HUES6 (cell line): Measurements from ENCODE around the gene C11orf98.
"Not testable (repeated sequence)": the region's sequence is repeated elsewhere in the genome, so short reads cannot be mapped to it uniquely, and the experiment has no call there.

Source experiments
- H3K27ac ChIP-seq: 2 replicates; pipeline ENCODE4 v1.7.0; 2013; ENCODE audit warnings: low read depth, mild to moderate bottlenecking, low read length, inconsistent platforms
- H3K27me3 ChIP-seq: 2 replicates; pipeline ENCODE4 v1.6.1; 2013; ENCODE audit warnings: low read length; ENCODE audit not compliant: control insufficient read depth, insufficient read depth
- H3K36me3 ChIP-seq: 2 replicates; pipeline ENCODE4 v1.6.1; 2013; ENCODE audit warnings: low read length; ENCODE audit not compliant: control insufficient read depth, insufficient read depth
- H3K4me1 ChIP-seq: 2 replicates; pipeline ENCODE4 v1.6.1; 2013; ENCODE audit warnings: low read length; ENCODE audit not compliant: control insufficient read depth, insufficient read depth
- H3K4me3 ChIP-seq: 2 replicates; pipeline ENCODE4 v1.5.1; 2013; ENCODE audit warnings: low read depth, low read length
- H3K9ac ChIP-seq: one replicate; pipeline ENCODE4 v1.6.1; 2013; ENCODE audit warnings: mild to moderate bottlenecking, low read length
- H3K9me3 ChIP-seq: 2 replicates; pipeline ENCODE4 v1.6.1; 2013; ENCODE audit warnings: low read depth, low read length; ENCODE audit not compliant: control insufficient read depth, insufficient read depth

C11orf98 gene

DNA sequence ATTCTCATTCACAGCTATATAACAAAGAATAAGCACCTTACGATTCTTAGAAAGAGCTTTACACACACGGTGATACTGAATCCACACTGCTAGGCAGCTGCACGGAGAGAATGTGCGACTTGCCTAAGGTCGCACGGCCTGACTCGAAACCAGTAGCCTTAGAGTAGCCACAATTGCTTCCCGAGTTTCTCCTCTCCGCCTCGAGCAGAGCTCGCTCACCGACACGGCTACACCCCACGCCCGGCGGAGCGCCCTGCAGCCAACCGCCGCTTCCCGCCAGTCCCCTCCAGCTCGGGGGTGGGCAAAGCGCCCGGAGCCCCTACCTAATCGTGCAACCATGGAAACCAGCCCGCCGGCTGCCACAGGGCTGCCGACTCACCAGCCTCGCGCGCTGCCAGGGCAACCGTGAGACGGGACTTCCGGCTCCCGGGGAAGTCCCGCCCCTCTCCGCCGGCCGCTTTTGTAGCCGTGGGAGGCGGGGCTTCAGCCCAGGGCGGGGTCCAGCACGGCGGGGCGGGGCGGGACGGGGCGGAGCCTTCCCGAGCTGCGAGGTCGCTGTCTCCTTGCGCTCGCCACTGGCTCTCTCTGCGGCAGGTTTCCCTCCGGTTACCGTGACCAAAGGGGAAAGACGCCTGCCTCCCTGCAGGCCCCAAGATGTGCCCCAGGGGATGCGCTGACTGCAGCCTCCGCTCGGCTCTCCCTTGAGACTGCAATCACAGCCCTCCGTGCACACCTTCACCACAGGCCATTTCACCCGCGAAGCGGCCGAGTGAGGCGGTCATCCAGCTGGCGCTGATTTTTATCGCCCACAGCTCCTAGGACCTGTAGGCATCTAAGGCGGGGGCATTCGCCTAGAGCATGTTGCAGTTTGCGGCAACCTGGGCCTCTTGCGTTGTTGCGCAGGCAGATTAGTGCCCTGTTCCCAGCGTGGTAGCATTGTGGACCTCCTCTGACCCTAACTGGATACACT, 41.2 kb upstream of the C11orf98 start:
- Histone ChIP-seq H3K27me3 (no peaks in the 10 kb centered on the region), H3K4me3 (peak overlapping the region; percentile 88), H3K27ac (peak overlapping the region; percentile 62), H3K4me1 (peaks cover 22% of the 10 kb centered on the region), H3K36me3 (peaks cover 27% of the 10 kb centered on the region), H3K9me3 (no peaks in the 10 kb centered on the region), H3K9ac (peak overlapping the region; percentile 83)

DNA sequence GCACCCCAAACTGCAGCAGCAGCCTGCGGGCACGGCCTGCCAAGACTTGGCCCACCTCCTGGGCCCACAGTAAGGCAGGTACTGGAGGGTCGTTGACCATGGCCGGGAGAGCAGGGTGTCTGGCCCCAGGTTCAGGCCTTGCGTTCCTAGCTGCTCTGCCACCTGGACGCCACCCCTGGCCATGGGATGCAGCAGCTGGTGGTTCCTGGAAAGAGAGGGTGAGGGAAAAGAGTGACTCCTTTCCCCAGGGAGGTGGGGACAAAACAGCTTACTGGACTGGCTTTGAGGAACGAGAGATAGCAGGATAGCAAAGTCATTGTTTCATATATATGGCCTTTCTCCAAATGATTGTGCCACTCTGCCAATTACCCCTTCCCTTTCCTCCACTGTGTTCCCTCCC, 40.4 kb upstream of the C11orf98 start:
- Histone ChIP-seq H3K4me3 (peak overlapping the region; percentile 88), H3K36me3 (peaks cover 29% of the 10 kb centered on the region), H3K9ac (peak overlapping the region; percentile 76), H3K27me3 (no peaks in the 10 kb centered on the region), H3K9me3 (no peaks in the 10 kb centered on the region), H3K27ac (no peak overlapping the region), H3K4me1 (peaks cover 20% of the 10 kb centered on the region)

DNA sequence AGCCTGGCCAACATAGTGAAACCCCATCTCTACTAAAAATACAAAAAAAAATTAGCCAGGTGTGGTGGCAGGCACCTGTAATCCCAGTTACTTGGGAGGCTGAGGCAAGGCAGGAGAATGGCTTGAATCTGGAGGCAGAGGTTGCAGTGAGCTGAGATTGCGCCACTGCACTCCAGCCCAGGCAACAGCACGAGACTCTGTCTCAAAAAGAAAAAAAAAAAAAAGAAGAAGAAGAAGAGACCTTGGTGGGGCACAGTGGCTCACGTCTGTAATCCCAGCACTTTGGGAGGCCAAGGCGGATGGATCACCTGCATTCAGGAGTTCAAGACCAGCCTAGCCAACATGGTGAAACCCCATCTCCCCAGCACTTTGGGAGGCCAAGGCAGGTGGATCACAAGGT, 38.9 kb upstream of the C11orf98 start:
- H3K4me3 ChIP-seq, H3K27ac ChIP-seq, H3K9ac ChIP-seq, H3K27me3 ChIP-seq, H3K9me3 ChIP-seq: not testable (repeated sequence)
- peaks cover 29% of the 10 kb centered on the region for H3K36me3 ChIP-seq
- peaks cover 15% of the 10 kb centered on the region for H3K4me1 ChIP-seq

DNA sequence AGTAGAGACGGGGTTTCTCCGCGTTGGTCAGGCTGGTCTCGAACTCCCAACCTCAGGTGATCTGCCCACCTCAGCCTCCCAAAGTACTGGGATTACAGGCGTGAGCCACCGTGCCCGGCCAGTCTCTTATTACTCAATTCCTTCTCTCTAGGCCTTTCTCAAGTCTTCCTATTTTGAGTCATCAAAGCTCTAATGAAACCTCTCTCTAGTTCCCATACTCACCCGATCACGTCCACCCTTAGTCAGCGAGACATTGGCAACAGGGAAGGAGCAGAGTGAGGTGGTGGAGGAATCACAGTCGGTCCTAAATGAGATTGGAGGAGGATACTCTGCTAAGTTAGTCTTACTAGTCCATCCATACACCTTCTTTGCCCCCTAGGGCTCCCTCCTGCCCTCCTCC, 37.2 kb upstream of the C11orf98 start:
- H3K4me3 ChIP-seq, result no peak overlapping the region
- no peaks in the 10 kb centered on the region for H3K27me3 ChIP-seq
- no peak overlapping the region for H3K27ac ChIP-seq
- H3K36me3 ChIP-seq, result peaks cover 29% of the 10 kb centered on the region
- H3K9ac ChIP-seq, result no peak overlapping the region
- H3K4me1 ChIP-seq, result peaks cover 6% of the 10 kb centered on the region; the same call in 1 of the 2 replicates
- H3K9me3 ChIP-seq, result no peaks in the 10 kb centered on the region

DNA sequence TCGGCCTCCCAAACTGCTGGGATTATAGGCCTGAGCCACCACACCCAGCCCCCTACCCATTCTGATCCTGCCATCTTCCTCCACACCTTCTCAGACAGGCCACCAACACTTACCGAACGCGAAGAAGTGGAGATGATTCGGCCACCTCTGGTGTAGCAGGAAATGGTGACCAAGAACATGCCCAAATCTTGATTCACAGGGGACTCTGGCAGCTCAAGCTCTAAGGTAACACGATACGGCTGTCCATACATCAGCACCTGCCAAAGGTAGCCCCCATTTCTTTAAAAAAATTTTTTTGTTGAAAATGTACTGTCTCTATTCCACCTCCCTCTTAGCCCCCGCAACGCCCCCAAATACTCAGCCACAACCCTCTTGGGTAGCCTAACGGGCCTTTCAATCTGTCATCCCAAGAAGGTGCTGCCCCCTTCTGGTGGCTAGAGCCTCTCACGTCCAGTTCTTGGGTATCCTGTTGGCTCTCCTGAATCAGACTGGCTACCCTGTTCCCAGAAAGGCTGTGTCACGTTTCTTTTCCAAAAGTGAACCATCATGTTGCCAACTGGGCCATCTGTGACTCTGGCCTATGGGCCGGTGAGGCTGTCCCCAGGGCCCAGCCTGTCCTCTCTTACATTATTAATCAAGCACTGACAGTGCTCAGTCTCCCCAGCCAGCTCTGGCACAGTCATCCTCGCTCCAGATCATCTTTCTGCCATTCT, 29.6 kb upstream of the C11orf98 start:
- Histone ChIP-seq H3K4me1 (peaks cover 4% of the 10 kb centered on the region; the same call in 1 of the 2 replicates), H3K36me3 (peaks cover 49% of the 10 kb centered on the region), H3K27me3 (no peaks in the 10 kb centered on the region), H3K9me3 (no peaks in the 10 kb centered on the region), H3K9ac (no peak overlapping the region), H3K4me3 (no peak overlapping the region), H3K27ac (no peak overlapping the region)

DNA sequence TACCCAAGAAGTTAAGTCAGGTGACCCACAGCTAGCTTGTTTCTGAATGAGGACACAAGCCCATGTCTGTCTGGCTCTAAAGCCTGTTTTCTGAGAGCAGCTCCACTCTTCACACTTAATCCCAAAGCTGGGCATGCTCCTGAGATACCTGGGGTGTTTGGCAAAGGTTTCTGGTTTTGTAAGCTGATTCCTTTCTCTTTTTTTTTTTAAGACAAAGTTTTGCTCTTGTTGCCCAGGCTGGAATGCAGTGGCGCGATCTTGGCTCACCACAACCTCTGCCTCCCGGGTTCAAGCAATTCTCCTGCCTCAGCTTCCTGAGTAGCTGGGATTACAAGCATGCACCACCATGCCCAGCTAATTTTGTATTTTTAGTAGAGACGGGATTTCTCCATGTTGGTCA, 28.6 kb upstream of the C11orf98 start:
- not testable (repeated sequence) for H3K9ac ChIP-seq, H3K4me1 ChIP-seq, H3K27me3 ChIP-seq, H3K4me3 ChIP-seq, H3K27ac ChIP-seq, H3K9me3 ChIP-seq
- peaks cover 50% of the 10 kb centered on the region for H3K36me3 ChIP-seq

DNA sequence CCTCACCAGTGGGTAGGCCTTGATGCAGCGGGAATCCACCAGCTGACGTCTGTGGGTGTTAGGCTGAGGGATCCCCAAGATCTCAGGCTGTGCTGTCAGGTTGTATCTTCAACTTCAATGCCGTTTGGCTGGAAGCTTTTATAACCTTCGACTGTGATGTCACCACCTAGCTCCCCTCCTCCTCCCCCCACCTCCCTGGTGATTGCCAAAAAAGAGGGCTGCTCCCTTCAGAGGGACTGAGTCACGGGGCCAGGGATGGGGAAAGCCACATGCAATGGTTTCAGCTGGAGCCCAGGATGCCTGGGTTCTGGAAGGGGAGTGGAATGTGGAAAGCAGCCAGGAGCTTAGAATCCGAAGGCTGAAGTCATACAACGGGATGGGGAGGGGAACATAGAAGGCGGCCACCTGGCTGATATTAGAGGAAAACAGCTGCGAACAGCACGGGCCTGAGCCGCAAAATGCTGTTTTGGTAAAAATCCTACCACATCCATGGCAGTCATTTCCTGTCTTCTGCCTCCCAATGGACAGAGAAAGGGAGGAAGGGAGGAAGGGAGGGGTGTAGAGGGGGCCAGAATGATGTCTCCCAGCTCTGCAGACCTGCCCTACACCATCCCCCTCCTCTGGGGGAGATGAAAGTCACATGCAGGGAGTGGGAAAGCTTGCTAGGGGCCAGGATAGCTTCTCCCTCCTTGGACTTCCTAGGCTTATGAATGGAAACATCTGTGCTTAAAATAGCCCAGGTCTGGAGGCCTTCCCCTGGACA, 24.6 kb upstream of the C11orf98 start, which contains the start of gene LRRN4CL:
TSS of gene LRRN4CL (minus strand) at position 110 of the 763 bp plus-strand sequence. CDS start 1,022 bp downstream, outside the sequence.
- Histone ChIP-seq H3K4me1 (peaks cover 8% of the 10 kb centered on the region; the same call in 1 of the 2 replicates), H3K9me3 (no peaks in the 10 kb centered on the region), H3K27ac (no peak within 1 kb of the TSS), H3K9ac (no peak within 1 kb of the TSS), H3K36me3 (peaks cover 47% of the 10 kb centered on the region), H3K27me3 (no peaks in the 10 kb centered on the region), H3K4me3 (no peak within 1 kb of the TSS)

DNA sequence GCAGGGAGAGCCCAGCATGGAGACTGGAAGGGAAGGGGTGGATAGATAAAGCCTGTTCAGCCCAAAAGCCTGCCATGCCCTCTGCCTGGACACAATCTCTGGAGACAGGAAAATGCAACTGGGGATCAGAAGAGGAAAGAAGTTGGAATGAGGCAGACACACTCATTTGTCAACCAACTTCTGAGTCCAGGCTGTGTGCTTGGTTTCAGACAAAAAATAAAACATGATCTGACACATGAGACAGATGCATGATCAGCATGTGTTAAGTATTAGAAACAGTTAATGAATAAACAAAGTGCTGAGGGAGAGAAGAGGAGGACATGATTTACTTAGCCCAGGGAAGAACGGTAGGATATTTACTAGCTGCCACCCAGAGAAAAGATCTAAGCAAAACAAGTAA, 23.5 kb upstream of the C11orf98 start:
- no peaks in the 10 kb centered on the region for H3K27me3 ChIP-seq
- H3K9ac ChIP-seq, result no peak overlapping the region
- no peak overlapping the region for H3K27ac ChIP-seq
- peaks cover 38% of the 10 kb centered on the region for H3K36me3 ChIP-seq
- no peaks in the 10 kb centered on the region for H3K9me3 ChIP-seq
- peaks cover 8% of the 10 kb centered on the region; the same call in 1 of the 2 replicates for H3K4me1 ChIP-seq
- H3K4me3 ChIP-seq, result no peak overlapping the region

DNA sequence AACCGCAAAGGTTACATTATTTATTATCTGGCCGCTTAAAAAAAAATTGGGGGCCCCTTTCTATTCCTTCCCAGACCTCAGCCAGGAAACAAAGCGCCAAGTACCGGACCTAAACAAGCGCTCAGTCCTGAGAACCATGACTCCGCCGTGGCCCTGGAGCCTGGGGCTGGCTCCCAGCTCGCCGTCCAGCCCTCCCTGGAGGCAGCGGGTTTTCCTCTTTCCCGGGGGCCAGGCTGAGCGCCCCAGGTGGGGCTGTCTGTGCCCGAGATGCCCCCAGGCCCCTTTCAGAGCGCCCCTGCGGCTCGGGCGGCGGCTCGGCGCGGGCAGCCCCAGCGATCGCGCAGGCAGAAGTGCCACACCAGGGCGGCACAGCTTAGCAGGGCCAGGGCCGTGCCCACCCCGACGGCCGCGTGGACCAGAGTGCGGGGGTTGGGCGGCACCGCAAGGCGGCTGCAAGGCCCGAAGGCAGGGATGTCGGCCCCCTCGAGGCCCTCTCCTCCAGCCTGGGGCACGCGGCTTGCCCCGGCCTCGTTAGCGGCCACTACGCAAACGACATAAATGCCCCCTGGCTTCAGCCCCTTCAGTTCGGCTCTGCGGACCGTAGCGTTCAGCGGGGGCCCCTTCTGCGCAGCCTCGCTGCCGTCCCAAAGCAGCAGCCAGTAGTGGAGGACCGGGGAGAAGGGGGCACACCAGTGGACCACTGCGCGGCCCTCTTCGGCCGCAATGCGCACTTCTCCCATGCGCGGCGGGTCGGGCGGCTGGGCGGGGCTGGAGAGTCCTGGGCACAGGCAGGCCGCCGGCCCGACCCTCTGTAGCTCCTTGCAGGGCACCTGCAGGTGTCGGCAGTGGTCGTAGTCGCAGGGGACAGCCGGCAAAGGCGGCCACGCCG, 22.7 kb upstream of the C11orf98 start:
- peaks cover 30% of the 10 kb centered on the region for H3K36me3 ChIP-seq
- no peak overlapping the region for H3K27ac ChIP-seq
- H3K4me3 ChIP-seq, result peak overlapping the region; percentile 14; the same call in 1 of the 2 replicates
- H3K9ac ChIP-seq, result no peak overlapping the region
- no peaks in the 10 kb centered on the region for H3K27me3 ChIP-seq
- no peaks in the 10 kb centered on the region for H3K9me3 ChIP-seq
- peaks cover 8% of the 10 kb centered on the region; the same call in 1 of the 2 replicates for H3K4me1 ChIP-seq

DNA sequence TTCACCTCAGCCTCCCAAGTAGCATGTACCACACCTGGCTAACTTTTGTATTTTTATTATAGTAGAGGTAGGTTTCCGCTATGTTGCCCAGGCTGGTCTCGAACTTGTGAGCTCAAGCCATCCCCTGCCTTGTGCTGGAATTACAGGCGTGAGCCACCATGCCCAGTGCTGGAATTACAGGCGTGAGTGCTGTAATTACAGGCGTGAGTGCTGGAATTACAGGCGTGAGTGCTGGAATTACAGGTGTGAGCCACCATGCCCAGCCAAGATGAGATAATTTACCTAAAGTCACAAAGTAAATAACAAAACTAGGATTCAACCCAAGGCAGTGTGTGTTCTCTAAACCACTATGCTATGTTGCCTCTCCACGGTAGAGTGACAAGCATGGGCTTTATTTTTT, 17.5 kb upstream of the C11orf98 start:
- Histone ChIP-seq H3K4me1 (0 out of 2 replicates have a peak, but pooled peaks cover 4% of the 10 kb centered on the region), H3K9me3 (no peaks in the 10 kb centered on the region), H3K27ac (no peak overlapping the region), H3K9ac (no peak overlapping the region), H3K36me3 (peaks cover 4% of the 10 kb centered on the region), H3K27me3 (no peaks in the 10 kb centered on the region), H3K4me3 (no peak overlapping the region)
